A549 (cell line): ENCODE measurements around the gene SHBG. TPM values are rescaled to one million over a fixed set of nuclear protein-coding genes. Genes with fewer than 3 reads are reported as not detected.

Experiments used
- ATAC-seq, 2 experiments: fragments of 200-7000 bp in 1 of 2; fragments of >200 bp in 1 of 2; cut with Nextera tagmentation in 1 of 2; cut with Tn5 transposase in 1 of 2; 3 replicates each; pipeline versions ENCODE4 v1.8.0 to v1.9.1; 2018 to 2020; ENCODE audit warnings: mild to moderate bottlenecking in 1 of 2, moderate library complexity in 1 of 2
- CTCF ChIA-PET: fragments of 300-600 bp; sonication (Branson Sonifier 250); formaldehyde crosslinking; extraction: SDS; loops from one replicate; lab custom pipeline; 2021; ENCODE audit warnings: antibody characterized with exemption, inconsistent platforms; lab: Yijun Ruan, JAX
- POLR2A ChIA-PET: fragments of 350-600 bp; formaldehyde crosslinking; extraction: SDS; loops from one replicate; lab custom pipeline; 2021; ENCODE audit warnings: antibody characterized with exemption, inconsistent platforms; lab: Yijun Ruan, JAX
- DNase-seq, 2 experiments: peaks; one replicate each; pipeline versions ENCODE4 v3.0.0 to v3.0.0-alpha.2; 2011 to 2016; ENCODE audit warnings: low read depth in 1 of 2, low spot score in 1 of 2
- FAIRE-seq: peaks from 2 replicates; lab custom pipeline; 2011; peaks lifted over from hg19 to GRCh38; lab: Jason Lieb, UNC
- H3K27ac ChIP-seq, 2 experiments: fragments of >200 bp; sonication (Bioruptor Twin); formaldehyde crosslinking; 3 replicates each; pipeline ENCODE4 v1.5.1; 2016 to 2017
- H3K4me1 ChIP-seq: fragments of >200 bp; sonication (Bioruptor Twin); formaldehyde crosslinking; 3 replicates; pipeline ENCODE4 v1.6.1; 2016
- H3K4me2 ChIP-seq: fragments of >200 bp; sonication (Bioruptor Twin); formaldehyde crosslinking; 3 replicates; pipeline ENCODE4 v1.6.1; 2016
- H3K4me3 ChIP-seq: fragments of >200 bp; sonication (Bioruptor Twin); formaldehyde crosslinking; 3 replicates; pipeline ENCODE4 v1.5.1; 2016
- H3K9me3 ChIP-seq: fragments of >200 bp; sonication (Bioruptor Twin); formaldehyde crosslinking; 3 replicates; pipeline ENCODE4 v1.6.1; 2016
- BCL3 ChIP-seq: fragments of >200 bp; sonication (Bioruptor Twin); formaldehyde crosslinking; IDR thresholded peaks from 3 replicates; pipeline ENCODE4 v1.6.1; 2016
- CEBPB ChIP-seq, 2 experiments: fragments of >200 bp in 1 of 2; sonication (Bioruptor Twin) in 1 of 2; formaldehyde crosslinking in 1 of 2; IDR thresholded peaks; 2 replicates each; pipeline ENCODE4 v1.6.1; 2012 to 2016
- CHD2 ChIP-seq: fragments of 150-350 bp; IDR thresholded peaks from 2 replicates; pipeline ENCODE4 v1.6.1; 2014; ENCODE audit warnings: low read length; ENCODE audit not compliant: partially characterized antibody
- E2F6 ChIP-seq: IDR thresholded peaks from 2 replicates; pipeline ENCODE4 v1.6.1; 2012; ENCODE audit warnings: low read depth, borderline replicate concordance
- EHMT2 ChIP-seq: fragments of 200-600 bp; sonication (generic); IDR thresholded peaks from 2 replicates; pipeline ENCODE4 v1.6.1; 2016; ENCODE audit warnings: antibody characterized with exemption, low read depth, mild to moderate bottlenecking, moderate library complexity
- ELK1 ChIP-seq: fragments of 150-350 bp; IDR thresholded peaks from 2 replicates; pipeline ENCODE4 v1.6.1; 2014; ENCODE audit warnings: low read depth, mild to moderate bottlenecking, low read length
- FOXS1 ChIP-seq: fragments of 250-450 bp; sonication (Bioruptor Pico); IDR thresholded peaks from 2 replicates; pipeline ENCODE4 v1.5.0; 2020; ENCODE audit warnings: mild to moderate bottlenecking, moderate library complexity
- HOXA7 ChIP-seq: fragments of 250-450 bp; sonication (Bioruptor Pico); IDR thresholded peaks from 2 replicates; pipeline ENCODE4 v1.5.0; 2020; ENCODE audit warnings: mild to moderate bottlenecking, moderate library complexity
- HOXB5 ChIP-seq: fragments of 250-450 bp; sonication (Bioruptor Pico); IDR thresholded peaks from 2 replicates; pipeline ENCODE4 v1.5.0; 2020; ENCODE audit warnings: mild to moderate bottlenecking, moderate library complexity
- JUN ChIP-seq, 2 experiments: fragments of >200 bp; sonication (Bioruptor Twin); formaldehyde crosslinking; IDR thresholded peaks; 2 replicates in 1 of 2; 3 replicates in 1 of 2; pipeline ENCODE4 v1.6.1; 2016 to 2017
- JUNB ChIP-seq: fragments of >200 bp; sonication (Bioruptor Twin); formaldehyde crosslinking; IDR thresholded peaks from 2 replicates; pipeline ENCODE4 v1.6.1; 2016
- MAFK ChIP-seq: fragments of 450-650 bp; IDR thresholded peaks from 2 replicates; pipeline ENCODE4 v1.6.1; 2014; ENCODE audit not compliant: partially characterized antibody
- POLR2A ChIP-seq: IDR thresholded peaks from 2 replicates; pipeline ENCODE4 v1.6.1; 2012; ENCODE audit warnings: mild to moderate bottlenecking, low read length
- POLR2AphosphoS2 ChIP-seq: conservative IDR thresholded peaks from 2 replicates; pipeline ENCODE4 v1.6.1; 2012; ENCODE audit warnings: low read length, improper control_type of control experiment, inconsistent platforms
- RFX5 ChIP-seq: fragments of 450-650 bp; IDR thresholded peaks from 2 replicates; pipeline ENCODE4 v1.7.1; 2014; ENCODE audit warnings: antibody characterized with exemption, mild to moderate bottlenecking, moderate library complexity
- USF2 ChIP-seq: fragments of 450-650 bp; IDR thresholded peaks from 2 replicates; pipeline ENCODE4 v1.6.1; 2014; ENCODE audit warnings: antibody characterized with exemption
- ZSCAN20 ChIP-seq: fragments of 250-450 bp; sonication (Bioruptor Pico); IDR thresholded peaks from 2 replicates; pipeline ENCODE4 v1.8.0; 2022; ENCODE audit warnings: mild to moderate bottlenecking, moderate library complexity
- WGBS: methylation state at CpG from one replicate; pipeline ENCODE4 v1.1.6; 2017; ENCODE audit errors: missing lambda C conversion rate; 5-methylcytosine and 5-hydroxymethylcytosine counted together
- polyA plus RNA-seq, 4 experiments: library from polyadenylated mRNA; depleted of rRNA in 3 of 4; stranded (reverse); fragments of >200 nt; fragmentation: RNase III in 1 of 4; extraction: RNeasy Plus Mini Kit Qiagen cat#74134 plus additional on column Dnase treatment in 1 of 4; gene quantifications; 2 replicates in 3 of 4; 3 replicates in 1 of 4; pipeline ENCODE4 v1.2.3, GENCODE V29; 2011 to 2017
- TF ChIP-seq, protein P1 (sequence below): fragments of 200-600 bp; sonication (generic); IDR thresholded peaks from 2 replicates; pipeline ENCODE4 v1.6.1; 2016; ENCODE audit warnings: antibody characterized with exemption, mild to moderate bottlenecking, moderate library complexity
- TF ChIP-seq, protein P2 (sequence below): IDR thresholded peaks from 2 replicates; pipeline ENCODE4 v1.6.1; 2012

Gene SHBG
- polyA plus RNA-seq, 2 of the 4 experiments (the other 2 are of a cell fraction): 0.31 to 0.63 TPM

DNA sequence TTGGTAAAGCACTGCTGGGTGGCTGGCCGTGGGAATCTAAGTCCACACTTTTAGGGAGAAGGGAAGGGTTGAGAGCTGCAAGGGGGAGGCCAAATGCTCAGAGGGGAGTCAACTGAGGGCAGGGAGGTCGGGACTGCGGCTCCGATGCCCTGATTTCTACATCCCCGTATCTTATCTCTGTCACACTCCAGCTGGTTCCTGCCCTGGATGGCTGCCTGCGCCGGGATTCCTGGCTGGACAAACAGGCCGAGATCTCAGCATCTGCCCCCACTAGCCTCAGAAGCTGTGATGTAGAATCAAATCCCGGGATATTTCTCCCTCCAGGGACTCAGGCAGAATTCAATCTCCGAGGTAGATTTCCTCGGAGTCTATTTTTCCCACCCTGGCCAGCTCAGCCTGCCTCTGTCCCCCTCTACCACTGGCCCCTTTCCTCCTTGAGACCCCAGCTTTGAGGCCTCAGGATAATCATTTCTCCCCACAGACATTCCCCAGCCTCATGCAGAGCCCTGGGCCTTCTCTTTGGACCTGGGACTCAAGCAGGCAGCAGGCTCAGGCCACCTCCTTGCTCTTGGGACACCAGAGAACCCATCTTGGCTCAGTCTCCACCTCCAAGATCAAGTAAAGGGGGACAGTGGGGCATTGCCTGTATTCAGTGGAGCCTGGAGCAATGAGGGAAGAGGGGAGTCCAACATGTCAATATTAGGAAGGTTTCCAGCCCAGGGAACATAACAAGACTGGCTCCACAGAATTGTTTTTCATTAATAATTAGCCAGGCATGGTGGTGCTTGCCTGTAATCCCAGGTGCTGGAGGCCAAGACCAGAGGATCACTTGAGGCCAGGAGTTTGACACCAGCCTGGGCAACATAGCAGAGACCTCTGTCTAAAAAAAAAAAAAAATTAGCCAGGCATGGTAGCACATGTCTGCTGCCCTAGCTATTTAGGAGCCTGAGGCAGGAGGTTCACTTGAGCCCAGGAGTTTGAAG lies 1.8 kb downstream of the SHBG start:
- 73% methylated on average over 11 of the region's 11 CpGs for WGBS
- Histone ChIP-seq H3K9me3 (no peaks in the 10 kb centered on the region), H3K27ac (no peak overlapping the region), H3K4me2 (no peak overlapping the region), H3K4me1 (peaks cover 7% of the 10 kb centered on the region; the same call in 2 of the 3 replicates), H3K4me3 (no peak overlapping the region)
- CTCF ChIA-PET: interaction anchor here (0.8 to 8.2 kb wide), 19 partner anchors 11 to 495 kb away, joined by 3 to 191 read pairs (median 8); partner anchors contain the start of genes ATP1B2, DNAH2, FXR2 and TP53
- POLR2A ChIA-PET: interaction anchor here (0.9 to 4.3 kb wide), 2 partner anchors 54 to 56 kb away, joined by 3 to 52 read pairs; partner anchors contain the start of genes TP53 and WRAP53
- no peak for FAIRE-seq
- DNase-seq: no peak
- no peak for TF ChIP-seq E2F6
- no peak for TF ChIP-seq CHD2
- TF ChIP-seq POLR2AphosphoS2: no peak
- TF ChIP-seq HOXA7 (CRISPR knock-in tag): no peak
- no peak for TF ChIP-seq EHMT2
- no peak for TF ChIP-seq BCL3
- TF ChIP-seq, protein P1, sequence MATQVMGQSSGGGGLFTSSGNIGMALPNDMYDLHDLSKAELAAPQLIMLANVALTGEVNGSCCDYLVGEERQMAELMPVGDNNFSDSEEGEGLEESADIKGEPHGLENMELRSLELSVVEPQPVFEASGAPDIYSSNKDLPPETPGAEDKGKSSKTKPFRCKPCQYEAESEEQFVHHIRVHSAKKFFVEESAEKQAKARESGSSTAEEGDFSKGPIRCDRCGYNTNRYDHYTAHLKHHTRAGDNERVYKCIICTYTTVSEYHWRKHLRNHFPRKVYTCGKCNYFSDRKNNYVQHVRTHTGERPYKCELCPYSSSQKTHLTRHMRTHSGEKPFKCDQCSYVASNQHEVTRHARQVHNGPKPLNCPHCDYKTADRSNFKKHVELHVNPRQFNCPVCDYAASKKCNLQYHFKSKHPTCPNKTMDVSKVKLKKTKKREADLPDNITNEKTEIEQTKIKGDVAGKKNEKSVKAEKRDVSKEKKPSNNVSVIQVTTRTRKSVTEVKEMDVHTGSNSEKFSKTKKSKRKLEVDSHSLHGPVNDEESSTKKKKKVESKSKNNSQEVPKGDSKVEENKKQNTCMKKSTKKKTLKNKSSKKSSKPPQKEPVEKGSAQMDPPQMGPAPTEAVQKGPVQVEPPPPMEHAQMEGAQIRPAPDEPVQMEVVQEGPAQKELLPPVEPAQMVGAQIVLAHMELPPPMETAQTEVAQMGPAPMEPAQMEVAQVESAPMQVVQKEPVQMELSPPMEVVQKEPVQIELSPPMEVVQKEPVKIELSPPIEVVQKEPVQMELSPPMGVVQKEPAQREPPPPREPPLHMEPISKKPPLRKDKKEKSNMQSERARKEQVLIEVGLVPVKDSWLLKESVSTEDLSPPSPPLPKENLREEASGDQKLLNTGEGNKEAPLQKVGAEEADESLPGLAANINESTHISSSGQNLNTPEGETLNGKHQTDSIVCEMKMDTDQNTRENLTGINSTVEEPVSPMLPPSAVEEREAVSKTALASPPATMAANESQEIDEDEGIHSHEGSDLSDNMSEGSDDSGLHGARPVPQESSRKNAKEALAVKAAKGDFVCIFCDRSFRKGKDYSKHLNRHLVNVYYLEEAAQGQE: no peak
- TF ChIP-seq POLR2A: no peak
- no peak for TF ChIP-seq JUN (IDR thresholded peaks at IDR 0.05)
- no peak for TF ChIP-seq MAFK
- no peak for TF ChIP-seq ELK1
- no peak for TF ChIP-seq CEBPB (IDR thresholded peaks at IDR 0.05)
- TF ChIP-seq HOXB5: no peak
- TF ChIP-seq, protein P2, sequence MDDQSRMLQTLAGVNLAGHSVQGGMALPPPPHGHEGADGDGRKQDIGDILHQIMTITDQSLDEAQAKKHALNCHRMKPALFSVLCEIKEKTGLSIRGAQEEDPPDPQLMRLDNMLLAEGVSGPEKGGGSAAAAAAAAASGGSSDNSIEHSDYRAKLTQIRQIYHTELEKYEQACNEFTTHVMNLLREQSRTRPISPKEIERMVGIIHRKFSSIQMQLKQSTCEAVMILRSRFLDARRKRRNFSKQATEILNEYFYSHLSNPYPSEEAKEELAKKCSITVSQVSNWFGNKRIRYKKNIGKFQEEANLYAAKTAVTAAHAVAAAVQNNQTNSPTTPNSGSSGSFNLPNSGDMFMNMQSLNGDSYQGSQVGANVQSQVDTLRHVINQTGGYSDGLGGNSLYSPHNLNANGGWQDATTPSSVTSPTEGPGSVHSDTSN: no peak
- TF ChIP-seq JUNB: no peak
- TF ChIP-seq USF2: no peak
- no peak for TF ChIP-seq ZSCAN20
- no peak for TF ChIP-seq RFX5
- no peak for TF ChIP-seq FOXS1
- no peak for ATAC-seq
